ENCODE measurements around the gene QRICH1.

Gene QRICH1

GRCh38 chr3:48984663-48985062 is 109.2 kb downstream of the QRICH1 start:
- no peak for TF ChIP-seq CTCF (conservative IDR thresholded peaks at IDR 0.05; ENCODE audit: control insufficient read depth, insufficient read depth, low read depth, low read length)
- H3K4me3 ChIP-seq (ENCODE audit: control insufficient read depth, low read depth, low read length) = no peak overlapping the region
- no peak for DNase-seq (ENCODE audit: low read depth)

- TF ChIP-seq CTCF (conservative IDR thresholded peaks at IDR 0.05; ENCODE audit: control insufficient read depth, insufficient read depth, low read depth, low read length) = no peak
- no peak overlapping the region for H3K4me3 ChIP-seq (ENCODE audit: control insufficient read depth, low read depth, low read length)
- DNase-seq (ENCODE audit: low read depth) = no peak
These were observed 110.8 kb downstream of the QRICH1 start for GRCh38 chr3:48983096-48983495.

- DNase-seq (ENCODE audit: low read depth) = no peak
- no peak overlapping the region for H3K4me3 ChIP-seq (ENCODE audit: control insufficient read depth, low read depth, low read length)
- no peak for TF ChIP-seq CTCF (conservative IDR thresholded peaks at IDR 0.05; ENCODE audit: control insufficient read depth, insufficient read depth, low read depth, low read length)
These were observed 111.2 kb downstream of the QRICH1 start for GRCh38 chr3:48982686-48983085.

- H3K4me3 ChIP-seq (ENCODE audit: control insufficient read depth, low read depth, low read length) = no peak overlapping the region
- no peak for TF ChIP-seq CTCF (conservative IDR thresholded peaks at IDR 0.05; ENCODE audit: control insufficient read depth, insufficient read depth, low read depth, low read length)
- DNase-seq (ENCODE audit: low read depth) = no peak
These were observed 111.9 kb downstream of the QRICH1 start for GRCh38 chr3:48982016-48982415.

- no peak overlapping the region for H3K4me3 ChIP-seq (ENCODE audit: control insufficient read depth, low read depth, low read length)
- no peak for TF ChIP-seq CTCF (conservative IDR thresholded peaks at IDR 0.05; ENCODE audit: control insufficient read depth, insufficient read depth, low read depth, low read length)
- no peak for DNase-seq (ENCODE audit: low read depth)
These were observed 113.6 kb downstream of the QRICH1 start for GRCh38 chr3:48980295-48980694.
